G401.6 (cell line): Measurements from ENCODE around the gene PITRM1.
A peak's percentile ranks its signal among the peaks of the same experiment; 100 is the strongest.

Experiments used
- FAIRE-seq: peaks from 2 replicates; lab custom pipeline; 2012; peaks lifted over from hg19 to GRCh38; lab: Jason Lieb, UNC

Gene PITRM1

GRCh38 chr10:3100856-3101640, 71.5 kb downstream of the PITRM1 start:
- no peak for FAIRE-seq

- FAIRE-seq, result no peak
These were observed 72.3 kb downstream of the PITRM1 start for GRCh38 chr10:3100093-3100792.

GRCh38 chr10:3099291-3100092, 73.1 kb downstream of the PITRM1 start:
- no peak for FAIRE-seq

GRCh38 chr10:3098689-3099088, 73.9 kb downstream of the PITRM1 start:
- no peak for FAIRE-seq

DNA sequence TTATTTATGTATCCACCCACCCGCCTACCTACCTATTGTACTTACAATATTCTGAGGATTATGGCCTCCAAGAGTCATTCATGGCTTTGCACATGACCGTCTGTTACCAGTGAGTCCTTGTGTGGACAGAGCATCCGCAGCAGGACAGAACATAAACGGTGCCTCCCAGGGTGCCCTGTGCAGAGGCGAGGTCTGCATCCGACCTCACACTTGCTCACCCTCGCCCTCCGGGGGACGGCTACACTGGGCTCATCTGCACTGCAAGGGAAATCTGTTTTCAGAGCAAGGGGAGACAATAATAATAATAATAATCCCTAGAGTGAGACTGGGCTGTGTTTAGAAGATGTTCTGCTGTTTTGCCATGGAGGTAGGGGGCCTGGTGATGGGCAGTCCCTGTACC, 75.4 kb downstream of the PITRM1 start:
- no peak for FAIRE-seq

DNA sequence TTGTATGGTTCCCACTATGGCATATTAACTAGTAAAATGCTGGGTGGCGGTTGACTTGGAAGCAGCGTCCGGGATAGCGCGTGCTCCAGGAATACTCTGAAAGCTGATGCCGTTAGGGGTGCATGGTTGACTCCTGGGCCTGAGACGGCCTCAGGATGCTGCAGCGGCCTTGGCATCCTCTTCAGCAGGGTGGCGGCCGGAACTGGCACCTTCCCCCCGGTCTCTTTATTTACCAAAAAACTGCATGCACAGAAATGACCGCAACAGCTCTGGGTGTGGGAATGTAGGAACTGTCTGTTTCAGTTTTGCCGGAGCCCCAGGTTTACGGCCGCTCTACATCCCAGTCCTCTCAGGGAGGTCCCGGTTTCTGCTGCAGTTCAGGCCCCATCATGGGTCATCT, 76.4 kb downstream of the PITRM1 start:
- FAIRE-seq, result no peak

DNA sequence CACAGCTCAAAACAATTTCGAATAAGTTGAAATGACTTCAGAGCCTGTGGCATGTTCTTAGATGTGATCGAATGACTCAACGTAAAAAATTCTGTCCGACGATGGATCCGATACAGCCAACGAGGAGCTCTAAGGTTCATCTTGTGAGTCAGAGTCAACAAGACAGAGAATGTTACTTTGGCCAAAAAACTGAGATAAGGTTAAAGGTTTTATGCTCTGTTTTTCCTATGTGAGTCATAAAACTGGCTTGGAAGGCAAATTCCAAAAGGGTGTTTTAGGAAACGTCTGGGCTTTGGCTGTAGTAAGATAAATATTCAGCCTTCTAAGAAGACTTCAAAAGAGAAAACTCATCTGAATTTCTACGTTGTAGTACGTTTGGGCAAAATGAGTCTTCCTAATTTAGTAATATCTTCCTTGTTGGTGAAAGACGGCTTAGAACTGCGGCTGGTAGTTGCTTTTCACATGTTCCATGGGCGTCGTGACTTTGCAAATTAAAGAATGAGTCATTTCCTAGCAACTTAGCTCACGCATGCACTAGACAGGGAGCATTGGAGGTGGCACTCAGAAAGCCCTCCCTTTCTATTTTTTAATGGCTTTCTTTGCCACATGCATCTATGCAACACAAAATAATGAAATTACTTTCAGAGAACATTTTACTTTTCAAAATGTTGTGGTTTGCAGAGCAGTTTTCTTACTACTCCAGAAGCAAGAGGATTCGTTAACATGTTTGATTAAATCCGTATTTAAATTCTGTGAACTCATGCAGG, 77.0 kb downstream of the PITRM1 start:
- FAIRE-seq, result peak; percentile 93

- FAIRE-seq, result peak; percentile 92
These were observed 78.0 kb downstream of the PITRM1 start for GRCh38 chr10:3094609-3095036.

DNA sequence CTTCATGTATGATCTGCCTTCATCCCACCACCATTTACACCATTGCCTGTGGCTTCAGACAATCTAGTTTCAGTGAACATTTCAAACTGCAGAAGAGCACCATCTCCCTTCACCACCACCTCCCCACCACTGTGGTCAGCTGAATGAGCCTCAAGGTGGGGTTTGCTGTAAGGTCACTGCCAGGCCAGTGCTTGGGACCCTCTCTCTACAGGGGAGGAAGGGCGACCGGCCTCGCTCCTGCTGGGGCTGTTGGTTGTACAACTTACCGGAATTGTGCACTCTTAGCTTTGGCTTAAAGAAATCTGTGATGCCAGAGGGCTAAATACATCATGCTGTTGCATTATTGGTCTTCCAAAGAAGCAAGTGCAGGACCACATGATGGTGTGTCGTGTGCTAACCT, 78.6 kb downstream of the PITRM1 start:
- FAIRE-seq, result no peak

DNA sequence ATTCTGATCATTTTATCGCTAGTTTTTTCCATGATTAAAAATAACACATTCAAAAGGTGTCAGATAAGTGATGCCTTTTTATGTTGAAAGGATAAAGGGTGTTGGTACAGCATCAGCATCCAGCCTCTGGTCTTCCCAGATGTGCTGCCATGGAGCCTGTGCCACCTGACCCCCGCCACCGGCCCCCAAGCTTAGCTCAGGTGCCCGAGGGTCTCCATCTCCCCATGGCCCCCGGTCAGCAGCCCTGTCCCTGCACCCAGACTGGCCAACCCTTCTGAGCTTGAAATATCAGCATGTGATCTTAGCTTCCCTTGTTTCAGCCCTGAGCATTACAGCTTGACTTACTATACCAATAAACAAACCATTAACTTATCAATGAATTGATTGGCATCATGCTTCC, 80.7 kb downstream of the PITRM1 start:
- FAIRE-seq, result no peak

GRCh38 chr10:3090914-3091787, 81.4 kb downstream of the PITRM1 start:
- peak; percentile 11 for FAIRE-seq

- no peak for FAIRE-seq
These were observed 82.2 kb downstream of the PITRM1 start for GRCh38 chr10:3090388-3090787.
